ENCODE data around the gene NDUFB11.

DNA sequence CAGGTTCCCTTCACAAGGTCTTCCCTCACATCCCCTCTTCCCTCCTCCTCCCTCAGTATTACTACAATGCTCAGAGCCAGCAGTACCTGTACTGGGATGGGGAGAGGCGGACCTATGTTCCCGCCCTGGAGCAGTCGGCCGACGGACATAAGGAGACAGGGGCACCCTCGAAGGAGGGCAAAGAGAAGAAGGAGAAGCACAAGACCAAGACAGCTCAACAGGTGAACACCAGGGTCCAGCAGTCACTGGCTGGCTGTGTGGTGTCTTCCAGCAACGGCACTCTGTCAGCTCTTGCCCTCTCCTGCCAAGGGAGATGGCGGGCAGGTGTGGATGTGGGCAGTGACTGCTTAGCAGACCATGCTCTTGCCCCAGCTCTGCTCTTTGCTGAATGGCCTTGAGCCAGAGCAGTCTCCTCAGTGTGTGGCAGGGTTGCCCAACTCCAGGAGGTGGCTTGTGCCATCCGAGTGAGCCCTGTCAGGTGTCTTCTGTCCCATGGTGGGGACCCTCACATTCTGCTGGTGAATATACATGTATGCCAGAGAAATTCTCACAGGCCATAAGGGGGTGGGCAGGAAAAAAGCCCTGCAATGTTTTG lies 37.7 kb upstream of the NDUFB11 start:
- no peak for TF ChIP-seq POLR2AphosphoS5 (IDR thresholded peaks at IDR 0.05)
- TF ChIP-seq, protein P1, sequence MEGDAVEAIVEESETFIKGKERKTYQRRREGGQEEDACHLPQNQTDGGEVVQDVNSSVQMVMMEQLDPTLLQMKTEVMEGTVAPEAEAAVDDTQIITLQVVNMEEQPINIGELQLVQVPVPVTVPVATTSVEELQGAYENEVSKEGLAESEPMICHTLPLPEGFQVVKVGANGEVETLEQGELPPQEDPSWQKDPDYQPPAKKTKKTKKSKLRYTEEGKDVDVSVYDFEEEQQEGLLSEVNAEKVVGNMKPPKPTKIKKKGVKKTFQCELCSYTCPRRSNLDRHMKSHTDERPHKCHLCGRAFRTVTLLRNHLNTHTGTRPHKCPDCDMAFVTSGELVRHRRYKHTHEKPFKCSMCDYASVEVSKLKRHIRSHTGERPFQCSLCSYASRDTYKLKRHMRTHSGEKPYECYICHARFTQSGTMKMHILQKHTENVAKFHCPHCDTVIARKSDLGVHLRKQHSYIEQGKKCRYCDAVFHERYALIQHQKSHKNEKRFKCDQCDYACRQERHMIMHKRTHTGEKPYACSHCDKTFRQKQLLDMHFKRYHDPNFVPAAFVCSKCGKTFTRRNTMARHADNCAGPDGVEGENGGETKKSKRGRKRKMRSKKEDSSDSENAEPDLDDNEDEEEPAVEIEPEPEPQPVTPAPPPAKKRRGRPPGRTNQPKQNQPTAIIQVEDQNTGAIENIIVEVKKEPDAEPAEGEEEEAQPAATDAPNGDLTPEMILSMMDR (IDR thresholded peaks at IDR 0.05) = no peak
- TF ChIP-seq POLR2A (IDR thresholded peaks at IDR 0.05) = no peak
